ENCODE results near the gene DNAH6.

DNA sequence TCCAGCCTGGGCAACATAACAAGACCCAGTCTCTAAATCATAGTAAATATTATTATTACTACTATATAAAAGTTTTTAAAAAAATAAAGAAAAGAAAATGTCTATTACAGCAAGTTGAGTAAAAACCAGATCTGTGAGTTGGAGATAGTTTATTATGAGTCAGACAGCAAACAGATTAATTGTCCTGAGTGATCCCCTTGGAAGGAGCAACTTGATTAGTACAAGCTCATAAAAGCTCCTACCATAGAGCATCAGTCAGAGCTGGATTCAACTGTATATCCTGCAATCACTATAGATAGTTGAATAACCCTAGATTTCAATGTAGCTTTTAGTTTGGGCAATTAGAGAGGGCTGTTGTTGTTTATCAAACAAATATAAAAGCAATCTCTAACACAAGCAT, 280.5 kb downstream of the DNAH6 start:
- TF ChIP-seq EZH2 (IDR thresholded peaks at IDR 0.05; ENCODE audit: low read length): no peak
- TF ChIP-seq, protein P1, sequence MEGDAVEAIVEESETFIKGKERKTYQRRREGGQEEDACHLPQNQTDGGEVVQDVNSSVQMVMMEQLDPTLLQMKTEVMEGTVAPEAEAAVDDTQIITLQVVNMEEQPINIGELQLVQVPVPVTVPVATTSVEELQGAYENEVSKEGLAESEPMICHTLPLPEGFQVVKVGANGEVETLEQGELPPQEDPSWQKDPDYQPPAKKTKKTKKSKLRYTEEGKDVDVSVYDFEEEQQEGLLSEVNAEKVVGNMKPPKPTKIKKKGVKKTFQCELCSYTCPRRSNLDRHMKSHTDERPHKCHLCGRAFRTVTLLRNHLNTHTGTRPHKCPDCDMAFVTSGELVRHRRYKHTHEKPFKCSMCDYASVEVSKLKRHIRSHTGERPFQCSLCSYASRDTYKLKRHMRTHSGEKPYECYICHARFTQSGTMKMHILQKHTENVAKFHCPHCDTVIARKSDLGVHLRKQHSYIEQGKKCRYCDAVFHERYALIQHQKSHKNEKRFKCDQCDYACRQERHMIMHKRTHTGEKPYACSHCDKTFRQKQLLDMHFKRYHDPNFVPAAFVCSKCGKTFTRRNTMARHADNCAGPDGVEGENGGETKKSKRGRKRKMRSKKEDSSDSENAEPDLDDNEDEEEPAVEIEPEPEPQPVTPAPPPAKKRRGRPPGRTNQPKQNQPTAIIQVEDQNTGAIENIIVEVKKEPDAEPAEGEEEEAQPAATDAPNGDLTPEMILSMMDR (optimal IDR thresholded peaks at IDR 0.05 in 1 of 3, IDR thresholded peaks at IDR 0.05 in 1 of 3, conservative IDR thresholded peaks at IDR 0.05 in 1 of 3; ENCODE audit: extremely low read depth in 1 of 3, insufficient read depth in 2 of 3, low read length in 3 of 3): no peak
